Activated T-cell treated with anti-CD3 and anti-CD28 coated beads for 48 hours (primary cell): ENCODE data around the gene SHISA9.

ENCODE experiments used
- DNase-seq: peaks from one replicate; pipeline ENCODE4 v3.0.0-alpha.2; 2020; ENCODE audit warnings: low read depth

Gene SHISA9

GRCh38 chr16:13029786-13030185 is 128.4 kb downstream of the SHISA9 start:
- no peak for DNase-seq

- DNase-seq: no peak
These were observed 129.4 kb downstream of the SHISA9 start for GRCh38 chr16:13030769-13031168.

GRCh38 chr16:13032911-13033310 is 131.5 kb downstream of the SHISA9 start:
- no peak for DNase-seq

GRCh38 chr16:13036600-13036999 is 135.2 kb downstream of the SHISA9 start:
- no peak for DNase-seq

GRCh38 chr16:13038591-13038990 is 137.2 kb downstream of the SHISA9 start:
- DNase-seq: no peak

- DNase-seq: no peak
These were observed 138.1 kb downstream of the SHISA9 start for GRCh38 chr16:13039526-13039925.

GRCh38 chr16:13041180-13041579 is 139.8 kb downstream of the SHISA9 start:
- DNase-seq: no peak

- DNase-seq: no peak
These were observed 140.4 kb downstream of the SHISA9 start for GRCh38 chr16:13041646-13042290.

- DNase-seq: no peak
These were observed 140.9 kb downstream of the SHISA9 start for GRCh38 chr16:13042291-13042685.

- no peak for DNase-seq
These were observed 144.8 kb downstream of the SHISA9 start for GRCh38 chr16:13046061-13046821.

- DNase-seq: no peak
These were observed 145.9 kb downstream of the SHISA9 start for GRCh38 chr16:13047276-13047675.

GRCh38 chr16:13049688-13050087 is 148.3 kb downstream of the SHISA9 start:
- DNase-seq: no peak

- no peak for DNase-seq
These were observed 151.0 kb downstream of the SHISA9 start for GRCh38 chr16:13052431-13052830.

- no peak for DNase-seq
These were observed 154.1 kb downstream of the SHISA9 start for GRCh38 chr16:13055480-13055879.

GRCh38 chr16:13056607-13057006 is 155.2 kb downstream of the SHISA9 start:
- DNase-seq: no peak

- DNase-seq: no peak
These were observed 159.5 kb downstream of the SHISA9 start for GRCh38 chr16:13060932-13061331.

- DNase-seq: no peak
These were observed 160.3 kb downstream of the SHISA9 start for GRCh38 chr16:13061691-13062090.

- no peak for DNase-seq
These were observed 160.8 kb downstream of the SHISA9 start for GRCh38 chr16:13062219-13062618.

GRCh38 chr16:13063457-13063856 is 162.1 kb downstream of the SHISA9 start:
- DNase-seq: no peak

- no peak for DNase-seq
These were observed 163.4 kb downstream of the SHISA9 start for GRCh38 chr16:13064821-13065220.

- DNase-seq: no peak
These were observed 166.2 kb downstream of the SHISA9 start for GRCh38 chr16:13067648-13068047.

GRCh38 chr16:13068912-13069583 is 167.7 kb downstream of the SHISA9 start:
- DNase-seq: no peak

- no peak for DNase-seq
These were observed 168.9 kb downstream of the SHISA9 start for GRCh38 chr16:13070268-13070667.
